ENCODE data around the gene TEX26. TPM values are rescaled to one million over a fixed set of nuclear protein-coding genes. Genes with fewer than 3 reads are reported as not detected.
"Not testable (repeated sequence)": the region's sequence is repeated elsewhere in the genome, so short reads cannot be mapped to it uniquely, and the experiment has no call there.

Gene TEX26
- total RNA-seq, 4 donors from 2014 or later, result not detected

GRCh38 chr13:30924721-30925120 is 7.7 kb upstream of the TEX26 start:
- intact Hi-C loops (cut with DNase I; ENCODE audit: low total_unique reads) (no loop called here), in situ Hi-C loops (cut with MboI; ENCODE audit: low sequenced_read_pairs in 4 of 4) (no loop called here)
- TF ChIP-seq POLR2A (IDR thresholded peaks at IDR 0.05) (no peak), CTCF (IDR thresholded peaks at IDR 0.05 in 4 of 5, conservative IDR thresholded peaks at IDR 0.05 in 1 of 5) (no peak)
- no peaks in the 10 kb centered on the region for H3K4me1 ChIP-seq
- DNase-seq, result no peak
- no peaks in the 10 kb centered on the region for H3K9me3 ChIP-seq
- no peaks in the 10 kb centered on the region for H3K36me3 ChIP-seq
- ATAC-seq, result no peak
- no peak overlapping the region for H3K27ac ChIP-seq
- no peaks in the 10 kb centered on the region for H3K27me3 ChIP-seq
- no peak overlapping the region for H3K4me3 ChIP-seq

GRCh38 chr13:30925429-30925828 is 7.0 kb upstream of the TEX26 start:
- H3K4me1 ChIP-seq, result no peaks in the 10 kb centered on the region
- intact Hi-C loops (cut with DNase I; ENCODE audit: low total_unique reads) (no loop called here), in situ Hi-C loops (cut with MboI; ENCODE audit: low sequenced_read_pairs in 4 of 4) (no loop called here)
- no peak overlapping the region for H3K4me3 ChIP-seq
- H3K9me3 ChIP-seq, result no peaks in the 10 kb centered on the region
- H3K27ac ChIP-seq, result no peak overlapping the region
- DNase-seq, result no peak
- ATAC-seq, result no peak
- no peaks in the 10 kb centered on the region for H3K36me3 ChIP-seq
- H3K27me3 ChIP-seq, result no peaks in the 10 kb centered on the region
- TF ChIP-seq POLR2A (IDR thresholded peaks at IDR 0.05) (no peak), CTCF (IDR thresholded peaks at IDR 0.05 in 4 of 5, conservative IDR thresholded peaks at IDR 0.05 in 1 of 5) (no peak)

- no peaks in the 10 kb centered on the region for H3K9me3 ChIP-seq
- peaks cover 0 to 3% (median under 1%) of the 10 kb centered on the region in 3 donors for H3K27me3 ChIP-seq
- no peaks in the 10 kb centered on the region for H3K4me1 ChIP-seq
- no peaks in the 10 kb centered on the region for H3K36me3 ChIP-seq
- no peak overlapping the region for H3K4me3 ChIP-seq
- in situ Hi-C loops (cut with MboI; ENCODE audit: low sequenced_read_pairs in 4 of 4), result no loop called here
- DNase-seq (no peak), ATAC-seq (no peak)
- H3K27ac ChIP-seq, result no peak overlapping the region
- TF ChIP-seq CTCF (IDR thresholded peaks at IDR 0.05 in 4 of 5, conservative IDR thresholded peaks at IDR 0.05 in 1 of 5) (no peak), POLR2A (IDR thresholded peaks at IDR 0.05) (no peak)
- intact Hi-C loops (cut with DNase I; ENCODE audit: low total_unique reads), result no loop called here
Observed at GRCh38 chr13:30926781-30927180, 5.7 kb upstream of the TEX26 start.

- H3K36me3 ChIP-seq; in situ Hi-C loops (cut with MboI; ENCODE audit: low sequenced_read_pairs in 4 of 4); H3K4me1 ChIP-seq; DNase-seq; H3K27me3 ChIP-seq; H3K9me3 ChIP-seq; ATAC-seq; intact Hi-C loops (cut with DNase I; ENCODE audit: low total_unique reads); H3K4me3 ChIP-seq; H3K27ac ChIP-seq: not testable (repeated sequence)
Observed at GRCh38 chr13:30927188-30927587, 5.3 kb upstream of the TEX26 start.

GRCh38 chr13:30927595-30927994 is 4.9 kb upstream of the TEX26 start:
- intact Hi-C loops (cut with DNase I; ENCODE audit: low total_unique reads), result no loop called here
- Histone ChIP-seq H3K36me3 (no peaks in the 10 kb centered on the region), H3K4me1 (no peaks in the 10 kb centered on the region), H3K4me3 (no peak overlapping the region), H3K27ac (no peak overlapping the region), H3K27me3 (peaks cover 0 to 6% (median 5%) of the 10 kb centered on the region in 3 donors), H3K9me3 (no peaks in the 10 kb centered on the region)
- TF ChIP-seq CTCF (IDR thresholded peaks at IDR 0.05 in 4 of 5, conservative IDR thresholded peaks at IDR 0.05 in 1 of 5), result no peak
- no peak for TF ChIP-seq POLR2A (IDR thresholded peaks at IDR 0.05)
- ATAC-seq (no peak), DNase-seq (no peak)
- in situ Hi-C loops (cut with MboI; ENCODE audit: low sequenced_read_pairs in 4 of 4), result no loop called here
